Mesenchymal stem cell (in vitro differentiated cells and primary cell): Measurements from ENCODE around the gene INSM2.

ENCODE experiments used
- DNase-seq: peaks from one replicate; pipeline ENCODE4 v3.0.0-alpha.2; 2013
- H2AFZ ChIP-seq: one replicate; pipeline ENCODE4 v1.6.1; 2013; ENCODE audit warnings: low read depth, mild to moderate bottlenecking, control low read depth, inconsistent platforms, low read length, moderate library complexity
- H2AK5ac ChIP-seq: 2 replicates; pipeline ENCODE4 v1.6.1; 2013; ENCODE audit warnings: low read length, moderate library complexity, mild to moderate bottlenecking, inconsistent platforms; ENCODE audit not compliant: severe bottlenecking
- H2BK120ac ChIP-seq: one replicate; pipeline ENCODE4 v1.6.1; 2013; ENCODE audit warnings: low read depth, mild to moderate bottlenecking, inconsistent platforms, low read length, moderate library complexity
- H2BK12ac ChIP-seq, 2 experiments: one replicate each; pipeline ENCODE4 v1.6.1; 2013; ENCODE audit warnings: inconsistent platforms in 2 of 2, low read length in 2 of 2, mild to moderate bottlenecking in 2 of 2, moderate library complexity in 2 of 2, control low read depth in 1 of 2
- H2BK15ac ChIP-seq: one replicate; pipeline ENCODE4 v1.6.1; 2013; ENCODE audit warnings: mild to moderate bottlenecking, low read depth, inconsistent platforms; ENCODE audit not compliant: poor library complexity, severe bottlenecking
- H2BK5ac ChIP-seq: 2 replicates; pipeline ENCODE4 v1.6.1; 2013; ENCODE audit warnings: low read depth, mild to moderate bottlenecking, low read length, control low read depth, inconsistent platforms; ENCODE audit not compliant: poor library complexity, severe bottlenecking
- H3K14ac ChIP-seq, 2 experiments: one replicate each; pipeline ENCODE4 v1.6.1; 2013; ENCODE audit warnings: inconsistent platforms in 2 of 2, low read length in 2 of 2, control low read depth in 1 of 2, mild to moderate bottlenecking in 1 of 2, moderate library complexity in 1 of 2
- H3K18ac ChIP-seq, 2 experiments: one replicate each; pipeline ENCODE4 v1.6.1; 2013; ENCODE audit warnings: inconsistent platforms in 2 of 2, low read length in 2 of 2, control low read depth in 1 of 2, low read depth in 1 of 2, mild to moderate bottlenecking in 1 of 2
- H3K23ac ChIP-seq, 2 experiments: one replicate each; pipeline ENCODE4 v1.6.1; 2013; ENCODE audit warnings: inconsistent platforms in 2 of 2, low read length in 2 of 2, mild to moderate bottlenecking in 2 of 2, moderate library complexity in 2 of 2, control low read depth in 1 of 2
- H3K27ac ChIP-seq: 2 replicates; pipeline ENCODE4 v1.5.1; 2013; ENCODE audit warnings: mild to moderate bottlenecking, moderate library complexity, low read length, control low read depth, inconsistent platforms; ENCODE audit not compliant: poor library complexity, severe bottlenecking
- H3K27me3 ChIP-seq, 2 experiments: 2 replicates each; pipeline versions ENCODE4 v1.6.1 to v1.7.0; 2013; ENCODE audit warnings: low read length in 2 of 2, mild to moderate bottlenecking in 2 of 2, moderate library complexity in 2 of 2, control low read depth in 1 of 2, inconsistent platforms in 1 of 2; ENCODE audit not compliant: control insufficient read depth in 1 of 2, insufficient read depth in 1 of 2
- H3K36me3 ChIP-seq, 2 experiments: 2 replicates each; pipeline versions ENCODE4 v1.6.1 to v1.7.0; 2013; ENCODE audit warnings: low read length in 2 of 2, control low read depth in 1 of 2, inconsistent platforms in 1 of 2, low read depth in 1 of 2, mild to moderate bottlenecking in 1 of 2; ENCODE audit not compliant: insufficient read depth in 2 of 2, control insufficient read depth in 1 of 2
- H3K4ac ChIP-seq, 2 experiments: one replicate each; pipeline ENCODE4 v1.6.1; 2013; ENCODE audit warnings: inconsistent platforms in 2 of 2, low read length in 2 of 2, mild to moderate bottlenecking in 2 of 2, moderate library complexity in 2 of 2, control low read depth in 1 of 2, low read depth in 1 of 2
- H3K4me1 ChIP-seq: 2 replicates; pipeline ENCODE4 v1.6.1; 2013; ENCODE audit warnings: low read depth, low read length, control low read depth; ENCODE audit not compliant: control insufficient read depth, insufficient read depth
- H3K4me2 ChIP-seq: 2 replicates; pipeline ENCODE4 v1.6.1; 2013; ENCODE audit warnings: low read length, mild to moderate bottlenecking, inconsistent platforms; ENCODE audit not compliant: poor library complexity, severe bottlenecking
- H3K4me3 ChIP-seq, 2 experiments: 2 replicates each; pipeline versions ENCODE4 v1.5.1 to v1.7.0; 2013; ENCODE audit warnings: low read length in 2 of 2, mild to moderate bottlenecking in 2 of 2, control low read depth in 1 of 2, low read depth in 1 of 2; ENCODE audit not compliant: insufficient read depth in 1 of 2
- H3K79me1 ChIP-seq: replicated peaks from 2 replicates; pipeline ENCODE4 v1.6.1; 2013; ENCODE audit warnings: mild to moderate bottlenecking, control low read depth, low read length, inconsistent platforms; ENCODE audit not compliant: poor library complexity, severe bottlenecking
- H3K9ac ChIP-seq: 2 replicates; pipeline ENCODE4 v1.7.0; 2013; ENCODE audit warnings: mild to moderate bottlenecking, low read length, moderate library complexity
- H3K9me3 ChIP-seq: 2 replicates; pipeline ENCODE4 v1.7.0; 2013; ENCODE audit warnings: mild to moderate bottlenecking, low read length; ENCODE audit not compliant: control insufficient read depth
- H4K8ac ChIP-seq: one replicate; pipeline ENCODE4 v1.6.1; 2013; ENCODE audit warnings: inconsistent platforms, mild to moderate bottlenecking, low read length, moderate library complexity
- H4K91ac ChIP-seq: one replicate; pipeline ENCODE4 v1.6.1; 2013; ENCODE audit warnings: mild to moderate bottlenecking, low read length, inconsistent platforms
- WGBS: methylation state at CpG from one replicate; pipeline ENCODE4 v1.1.7; 2013; ENCODE audit warnings: mixed read lengths; 5-methylcytosine and 5-hydroxymethylcytosine counted together

The INSM2 gene

GRCh38 chr14:35543006-35543405 is 9.0 kb downstream of the INSM2 start:
- no peak overlapping the region for H3K4me2 ChIP-seq
- no peaks in the 10 kb centered on the region for H3K9me3 ChIP-seq
- H2AK5ac ChIP-seq, result no peak overlapping the region
- no peaks in the 10 kb centered on the region for H3K4me1 ChIP-seq
- no peak overlapping the region for H2BK12ac ChIP-seq
- no peak overlapping the region for H3K23ac ChIP-seq
- H2AFZ ChIP-seq, result no peak overlapping the region
- no peak overlapping the region for H3K4ac ChIP-seq
- no peak overlapping the region for H3K14ac ChIP-seq
- no peak overlapping the region for H2BK120ac ChIP-seq
- H3K27me3 ChIP-seq, result no peaks in the 10 kb centered on the region
- H3K79me1 ChIP-seq, result no peaks in the 10 kb centered on the region
- H4K91ac ChIP-seq, result no peak overlapping the region
- DNase-seq, result no peak
- no peak overlapping the region for H2BK5ac ChIP-seq
- H3K18ac ChIP-seq, result no peak overlapping the region
- H4K8ac ChIP-seq, result no peak overlapping the region
- 94% methylated on average over 4 of the region's 5 CpGs for WGBS
- no peak overlapping the region for H3K4me3 ChIP-seq
- H2BK15ac ChIP-seq, result no peak overlapping the region
- no peak overlapping the region for H3K9ac ChIP-seq
- H3K36me3 ChIP-seq, result peaks cover 0 to 7% of the 10 kb centered on the region in 2 experiments
- H3K27ac ChIP-seq, result no peak overlapping the region

GRCh38 chr14:35549551-35549950 is 15.6 kb downstream of the INSM2 start:
- Histone ChIP-seq H2BK12ac (no peak overlapping the region), H3K14ac (no peak overlapping the region), H3K9me3 (no peaks in the 10 kb centered on the region), H2BK15ac (no peak overlapping the region), H4K91ac (no peak overlapping the region), H3K27ac (no peak overlapping the region), H3K36me3 (peaks cover 0 to 6% of the 10 kb centered on the region in 2 experiments), H3K27me3 (no peaks in the 10 kb centered on the region), H2AFZ (no peak overlapping the region), H2BK120ac (no peak overlapping the region), H4K8ac (no peak overlapping the region), H2AK5ac (no peak overlapping the region), H3K4ac (no peak overlapping the region), H3K18ac (no peak overlapping the region), H3K4me2 (no peak overlapping the region), H3K9ac (no peak overlapping the region), H2BK5ac (no peak overlapping the region), H3K79me1 (no peaks in the 10 kb centered on the region), H3K23ac (no peak overlapping the region), H3K4me1 (no peaks in the 10 kb centered on the region), H3K4me3 (no peak overlapping the region)
- WGBS, result 100% methylated on average over 1 of the region's 4 CpGs
- DNase-seq, result no peak

GRCh38 chr14:35551081-35551480 is 17.1 kb downstream of the INSM2 start:
- no peak overlapping the region for H2AK5ac ChIP-seq
- no peak overlapping the region for H3K23ac ChIP-seq
- no peaks in the 10 kb centered on the region for H3K79me1 ChIP-seq
- no peak overlapping the region for H4K8ac ChIP-seq
- no peak overlapping the region for H3K14ac ChIP-seq
- no peak overlapping the region for H2BK120ac ChIP-seq
- peaks cover 0 to 9% of the 10 kb centered on the region in 2 experiments for H3K36me3 ChIP-seq
- H3K27me3 ChIP-seq, result no peaks in the 10 kb centered on the region
- H3K4me3 ChIP-seq, result no peak overlapping the region
- H2BK15ac ChIP-seq, result no peak overlapping the region
- H2AFZ ChIP-seq, result no peak overlapping the region
- no peak overlapping the region for H3K9ac ChIP-seq
- no peak overlapping the region for H4K91ac ChIP-seq
- H3K9me3 ChIP-seq, result no peaks in the 10 kb centered on the region
- no peak overlapping the region for H2BK12ac ChIP-seq
- H2BK5ac ChIP-seq, result no peak overlapping the region
- DNase-seq, result no peak
- H3K4ac ChIP-seq, result no peak overlapping the region
- WGBS, result 92% methylated on average over 1 of the region's 1 CpG
- H3K27ac ChIP-seq, result no peak overlapping the region
- H3K4me2 ChIP-seq, result no peak overlapping the region
- no peaks in the 10 kb centered on the region for H3K4me1 ChIP-seq
- H3K18ac ChIP-seq, result no peak overlapping the region

- no CpG with 5 or more reads among the region's 1 CpG for WGBS
- no peaks in the 10 kb centered on the region for H3K27me3 ChIP-seq
Measured at GRCh38 chr14:35553808-35554207, 19.8 kb downstream of the INSM2 start.

More at GRCh38 chr14:35553808-35554207, 19.8 kb downstream of the INSM2 start:
- H2BK5ac ChIP-seq, result no peak overlapping the region
- no peak overlapping the region for H2AFZ ChIP-seq
- peak; percentile 26 for DNase-seq
- no peak overlapping the region for H3K9ac ChIP-seq
- H3K14ac ChIP-seq, result no peak overlapping the region
- no peak overlapping the region for H2BK15ac ChIP-seq
- H3K18ac ChIP-seq, result no peak overlapping the region
- no peaks in the 10 kb centered on the region for H3K9me3 ChIP-seq
- no peak overlapping the region for H3K4me3 ChIP-seq
- H3K27ac ChIP-seq, result no peak overlapping the region
- H2BK12ac ChIP-seq, result no peak overlapping the region
- no peak overlapping the region for H4K8ac ChIP-seq
- H3K79me1 ChIP-seq, result no peaks in the 10 kb centered on the region
- peaks cover 0 to 6% of the 10 kb centered on the region in 2 experiments for H3K36me3 ChIP-seq
- H3K4me2 ChIP-seq, result no peak overlapping the region
- H2AK5ac ChIP-seq, result no peak overlapping the region
- no peak overlapping the region for H3K4ac ChIP-seq
- H3K23ac ChIP-seq, result no peak overlapping the region
- H2BK120ac ChIP-seq, result no peak overlapping the region
- H4K91ac ChIP-seq, result no peak overlapping the region
- no peaks in the 10 kb centered on the region for H3K4me1 ChIP-seq
